GM12892 (cell line): ENCODE results near the gene DIDO1.

Source experiments
- POLR2A ChIP-seq: IDR thresholded peaks from 2 replicates; pipeline ENCODE4 v1.6.1; 2011; ENCODE audit warnings: low read depth, low read length, control low read depth
- TAF1 ChIP-seq: IDR thresholded peaks from 2 replicates; pipeline ENCODE4 v1.6.1; 2011; ENCODE audit warnings: low read depth, mild to moderate bottlenecking, control low read depth, low read length, borderline replicate concordance

GRCh38 chr20:62946918-62947317 is 20.6 kb upstream of the DIDO1 start:
- TF ChIP-seq POLR2A (no peak; the same call in 1 of the 2 replicates), TAF1 (no peak)
